ENCODE measurements around the gene IRF8.

- TF ChIP-seq, protein P1, sequence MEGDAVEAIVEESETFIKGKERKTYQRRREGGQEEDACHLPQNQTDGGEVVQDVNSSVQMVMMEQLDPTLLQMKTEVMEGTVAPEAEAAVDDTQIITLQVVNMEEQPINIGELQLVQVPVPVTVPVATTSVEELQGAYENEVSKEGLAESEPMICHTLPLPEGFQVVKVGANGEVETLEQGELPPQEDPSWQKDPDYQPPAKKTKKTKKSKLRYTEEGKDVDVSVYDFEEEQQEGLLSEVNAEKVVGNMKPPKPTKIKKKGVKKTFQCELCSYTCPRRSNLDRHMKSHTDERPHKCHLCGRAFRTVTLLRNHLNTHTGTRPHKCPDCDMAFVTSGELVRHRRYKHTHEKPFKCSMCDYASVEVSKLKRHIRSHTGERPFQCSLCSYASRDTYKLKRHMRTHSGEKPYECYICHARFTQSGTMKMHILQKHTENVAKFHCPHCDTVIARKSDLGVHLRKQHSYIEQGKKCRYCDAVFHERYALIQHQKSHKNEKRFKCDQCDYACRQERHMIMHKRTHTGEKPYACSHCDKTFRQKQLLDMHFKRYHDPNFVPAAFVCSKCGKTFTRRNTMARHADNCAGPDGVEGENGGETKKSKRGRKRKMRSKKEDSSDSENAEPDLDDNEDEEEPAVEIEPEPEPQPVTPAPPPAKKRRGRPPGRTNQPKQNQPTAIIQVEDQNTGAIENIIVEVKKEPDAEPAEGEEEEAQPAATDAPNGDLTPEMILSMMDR (IDR thresholded peaks at IDR 0.05 in 8 of 11, conservative IDR thresholded peaks at IDR 0.05 in 3 of 11) = no peak
- no peak for TF ChIP-seq POLR2A (IDR thresholded peaks at IDR 0.05)
- TF ChIP-seq POLR2AphosphoS5 (IDR thresholded peaks at IDR 0.05) = no peak
Measured at GRCh38 chr16:85860413-85861094, 38.4 kb upstream of the IRF8 start.
